ENCODE measurements around the gene SPON1.

GRCh38 chr11:14190992-14191778, 228.7 kb downstream of the SPON1 start:
- TF ChIP-seq TARDBP (IDR thresholded peaks at IDR 0.05): no peak
- no peak for TF ChIP-seq SUZ12 (IDR thresholded peaks at IDR 0.05)
- TF ChIP-seq BHLHE40 (IDR thresholded peaks at IDR 0.05; ENCODE audit: borderline replicate concordance): no peak
- TF ChIP-seq FOXA1 (IDR thresholded peaks at IDR 0.05): no peak
- TF ChIP-seq CTBP1 (IDR thresholded peaks at IDR 0.05; ENCODE audit: borderline replicate concordance): no peak
- TF ChIP-seq FOXK2 (IDR thresholded peaks at IDR 0.05): no peak
